ENCODE measurements around the gene BACH2.
A peak's percentile ranks its signal among the peaks of the same experiment; 100 is the strongest.

The BACH2 gene

DNA sequence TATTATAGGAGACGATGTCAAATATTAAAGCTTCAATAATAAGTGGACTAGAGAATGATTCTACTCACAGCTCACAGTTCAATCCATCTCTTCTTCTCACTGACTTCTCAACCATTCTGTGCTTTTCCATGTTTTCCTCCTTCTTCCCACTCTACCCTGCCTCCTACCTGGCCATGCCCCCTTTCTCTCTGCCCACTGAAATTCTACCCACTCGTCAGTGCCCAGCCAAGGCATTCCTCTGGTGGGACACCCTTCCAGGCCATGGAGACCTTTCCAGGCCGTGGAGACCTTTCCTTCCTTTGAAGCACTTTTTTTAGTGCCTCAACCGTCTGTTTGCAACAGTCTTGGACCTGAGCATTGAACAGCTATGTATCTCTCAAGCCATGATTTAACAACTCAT, 18.5 kb downstream of the BACH2 start:
- DNase-seq (ENCODE audit: low read depth, low spot score): no peak

DNA sequence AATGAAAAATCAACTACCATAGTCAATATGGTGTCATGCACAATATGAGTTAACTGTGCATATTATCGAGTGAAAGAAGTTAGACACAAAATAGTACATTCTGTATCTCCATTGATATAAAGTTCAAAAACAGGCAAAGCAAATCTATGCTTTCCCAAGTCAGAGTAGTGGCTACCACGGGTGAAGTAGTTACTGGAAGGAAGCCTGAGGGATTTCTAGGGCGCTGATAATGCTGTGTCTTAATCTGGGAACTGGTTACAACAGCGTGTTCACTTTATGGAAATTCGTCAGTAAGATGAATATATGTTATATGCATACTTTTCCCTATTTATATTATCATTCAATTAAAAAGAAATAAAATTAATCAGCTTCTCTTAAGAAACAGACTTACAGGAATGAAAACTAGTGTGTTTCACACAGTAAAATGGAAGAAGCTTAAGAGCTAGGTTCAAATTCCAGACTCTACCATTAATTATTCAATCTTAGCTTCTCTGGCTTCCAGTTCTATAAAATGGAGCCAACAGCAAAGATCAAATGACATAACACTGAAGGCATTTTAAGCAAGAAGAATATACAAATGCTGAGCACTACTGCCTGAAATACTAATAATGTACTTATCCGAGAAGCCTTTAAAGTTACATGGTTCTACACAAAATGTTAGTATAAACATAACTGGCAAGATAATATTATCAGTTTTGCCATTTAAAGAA, 19.2 kb downstream of the BACH2 start:
- no peak for DNase-seq (ENCODE audit: low read depth, low spot score)

DNA sequence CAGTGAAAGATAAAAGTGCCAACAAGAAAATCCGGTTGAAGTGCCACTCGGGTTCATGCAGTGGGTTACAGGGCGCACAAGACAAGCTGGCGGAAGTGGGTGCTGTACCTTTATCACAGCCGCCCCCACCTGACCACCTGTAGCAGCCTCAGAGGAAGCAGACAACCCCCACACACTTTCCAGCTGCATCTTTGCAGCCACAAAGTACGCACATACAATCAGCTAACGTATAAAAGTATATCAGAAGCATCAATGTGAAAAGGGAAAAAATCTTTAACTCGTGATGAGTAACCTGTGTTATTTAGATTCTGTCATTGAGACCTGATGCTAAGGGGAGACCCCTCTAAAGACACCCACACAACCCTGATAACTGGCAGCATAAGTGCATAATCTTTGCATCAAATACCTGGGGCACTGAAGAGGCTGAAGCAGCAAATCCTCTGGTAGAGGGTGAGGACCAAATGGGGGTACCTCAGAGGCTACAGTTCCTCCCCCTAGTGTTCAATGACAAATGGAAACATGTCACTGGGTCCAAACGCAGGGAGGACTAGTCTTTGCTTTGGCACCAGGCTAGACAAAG, 22.1 kb downstream of the BACH2 start:
- DNase-seq (ENCODE audit: low read depth, low spot score): peak; percentile 87

DNA sequence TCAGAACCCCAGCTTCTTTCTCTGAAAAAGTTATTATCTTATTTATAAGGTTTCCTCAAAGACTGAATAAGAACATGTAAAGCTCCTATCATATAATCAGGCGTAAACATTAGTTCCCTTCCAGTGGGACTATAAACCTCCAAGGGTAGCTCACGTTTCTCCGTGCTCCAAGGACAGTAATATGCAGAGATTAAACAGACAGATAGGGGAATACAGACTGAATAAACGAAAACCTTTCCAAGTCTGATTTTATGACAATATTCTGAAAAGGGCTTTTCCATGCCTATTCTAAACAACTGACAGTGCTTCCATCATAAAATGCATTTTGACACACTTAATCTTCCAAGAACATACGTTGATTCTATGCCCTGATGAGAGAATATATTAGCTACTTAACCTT, 22.8 kb downstream of the BACH2 start:
- no peak for DNase-seq (ENCODE audit: low read depth, low spot score)

DNA sequence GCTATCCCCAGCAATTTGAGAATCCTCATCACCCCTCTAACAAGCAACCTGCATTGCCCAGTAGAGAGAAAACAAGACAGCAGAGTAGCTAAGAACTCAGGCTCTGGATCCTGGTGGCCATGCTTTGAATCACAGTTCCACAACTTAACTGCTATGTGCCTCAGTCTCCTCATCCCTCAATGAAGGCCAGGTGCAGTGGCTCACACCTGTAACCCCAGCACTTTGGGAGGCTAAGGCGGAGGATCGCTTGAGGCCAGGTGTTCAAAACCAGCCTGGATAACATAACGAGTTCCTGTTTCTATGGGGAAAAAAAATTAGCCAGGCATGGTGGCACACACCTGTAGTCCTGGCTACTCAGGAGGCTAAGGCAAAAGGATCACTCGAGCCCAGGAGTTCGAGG, 23.7 kb downstream of the BACH2 start:
- no peak for DNase-seq (ENCODE audit: low read depth, low spot score)

DNA sequence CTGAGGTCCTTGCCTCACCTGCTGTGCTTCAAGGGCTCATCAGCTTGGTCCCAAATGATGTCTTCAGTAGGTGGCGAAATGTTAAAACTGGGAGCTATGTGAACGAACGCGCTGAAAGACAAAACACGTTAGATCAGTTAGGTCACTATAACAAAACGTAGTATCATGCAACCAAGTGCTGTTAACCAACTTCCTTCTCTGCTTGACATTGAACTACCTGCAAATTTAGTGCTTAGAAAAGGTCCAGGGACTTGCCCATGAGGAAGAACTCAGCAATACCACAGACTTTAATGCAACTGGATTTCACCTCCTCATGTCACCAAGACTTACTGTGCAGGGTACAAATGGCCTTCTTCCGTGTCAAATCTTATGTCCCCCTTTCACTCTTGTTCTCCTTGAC, 24.8 kb downstream of the BACH2 start:
- DNase-seq (ENCODE audit: low read depth, low spot score): no peak

DNA sequence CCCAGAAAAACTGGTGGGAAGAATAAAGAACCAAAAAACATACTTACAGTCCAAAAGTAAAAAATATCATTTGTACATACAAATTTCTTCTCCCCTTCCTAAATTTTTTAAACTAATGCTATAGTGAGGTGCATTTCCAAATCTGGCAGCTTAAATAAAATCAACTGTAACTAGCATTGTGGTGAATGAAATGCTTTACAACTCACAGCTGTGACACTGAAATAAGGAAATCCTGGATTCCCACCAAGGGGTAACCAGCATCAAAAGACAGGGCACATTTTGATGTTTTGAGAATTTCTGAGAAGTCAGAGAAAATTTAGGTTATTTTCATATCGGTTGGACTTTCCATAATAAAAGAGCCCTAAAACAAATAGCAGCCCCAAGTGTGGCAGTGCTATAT, 27.3 kb downstream of the BACH2 start:
- no peak for DNase-seq (ENCODE audit: low read depth, low spot score)

DNA sequence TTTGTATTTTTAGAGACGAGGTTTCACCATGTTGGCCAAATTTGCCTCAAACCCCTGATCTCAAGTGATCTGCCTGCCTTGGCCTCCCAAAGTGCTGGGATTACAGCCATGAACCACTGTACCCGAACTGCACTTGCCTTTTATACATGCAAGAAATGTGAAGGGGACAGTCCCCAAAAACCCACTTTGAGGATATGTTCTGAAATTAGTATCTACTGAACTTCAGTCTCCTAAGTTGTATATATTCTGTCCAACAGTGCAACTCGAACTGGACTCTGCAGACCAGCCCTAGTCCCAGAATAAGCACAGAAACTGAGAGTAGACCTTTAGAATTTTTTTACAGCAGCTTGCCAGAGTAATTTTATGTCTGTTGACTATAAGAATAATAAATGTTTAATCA, 28.5 kb downstream of the BACH2 start:
- DNase-seq (ENCODE audit: low read depth, low spot score): no peak

DNA sequence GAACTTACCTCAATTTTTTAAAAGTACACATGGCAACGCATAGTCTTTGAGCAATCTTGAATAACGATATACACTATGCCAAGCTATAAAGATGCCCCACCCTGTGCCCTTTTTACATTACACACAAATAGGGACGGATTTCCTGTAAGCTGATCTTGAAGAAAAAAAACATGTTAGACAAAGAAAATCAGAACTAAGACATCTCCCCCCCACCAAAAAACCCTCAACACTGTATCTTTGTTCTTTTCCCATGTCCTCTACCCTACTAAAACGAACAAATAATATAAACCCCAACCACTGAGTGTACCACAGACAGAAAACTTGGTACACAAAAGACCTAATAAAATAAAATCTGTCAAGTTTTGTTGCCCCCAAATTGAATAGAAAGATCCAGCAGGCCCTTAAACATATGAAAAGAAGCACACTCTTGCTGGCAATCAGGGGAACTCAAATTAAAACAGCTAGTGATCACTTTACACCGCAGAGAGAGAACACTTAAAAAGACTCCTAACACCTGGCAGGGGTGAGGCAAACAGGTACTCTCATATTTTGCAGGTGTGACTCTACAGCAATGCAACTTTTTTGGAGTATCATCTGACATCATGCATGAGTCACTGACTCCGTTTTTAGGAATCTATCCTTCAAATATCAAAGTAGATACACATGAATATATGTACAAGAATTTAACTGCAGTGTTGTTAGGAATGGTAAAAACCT, 29.6 kb downstream of the BACH2 start:
- no peak for DNase-seq (ENCODE audit: low read depth, low spot score)

DNA sequence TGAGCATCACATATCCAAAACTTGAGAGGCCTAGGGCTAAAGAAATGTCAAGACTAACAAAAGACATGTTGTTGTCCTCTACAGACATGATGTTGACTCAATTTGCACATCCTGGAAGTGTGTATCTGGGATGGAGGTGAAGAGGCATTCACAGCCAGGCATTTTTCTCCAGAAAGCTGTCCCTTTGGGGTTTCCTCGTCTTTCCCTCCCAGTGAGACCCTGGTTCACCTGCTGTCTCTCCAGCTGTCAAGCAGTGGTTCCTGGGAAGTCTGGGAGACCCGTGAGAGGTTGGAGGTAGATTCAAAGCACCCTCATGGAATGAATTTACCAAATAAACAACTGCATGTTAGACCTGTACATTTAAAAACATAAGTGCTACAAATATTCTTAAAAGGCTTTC, 32.1 kb downstream of the BACH2 start:
- DNase-seq (ENCODE audit: low read depth, low spot score): no peak

DNA sequence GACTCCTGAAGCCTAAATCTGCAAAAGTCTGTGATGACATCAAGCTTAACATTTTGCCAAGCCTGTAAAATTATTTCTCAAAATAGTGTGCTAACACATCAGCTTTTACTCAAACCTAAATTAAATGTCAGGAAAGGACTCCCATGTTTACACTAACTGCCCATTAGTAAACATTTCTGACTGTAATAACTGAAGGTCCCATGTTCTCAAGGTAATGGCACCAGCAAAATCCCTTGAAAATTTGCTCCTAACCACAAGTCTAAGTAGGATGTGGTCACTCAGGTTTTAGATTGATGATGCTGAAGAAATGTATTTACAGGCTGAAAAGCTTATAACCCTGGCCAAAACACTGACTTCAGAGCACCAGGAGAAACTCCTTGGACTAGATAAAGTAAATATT, 33.0 kb downstream of the BACH2 start:
- DNase-seq (ENCODE audit: low read depth, low spot score): no peak

DNA sequence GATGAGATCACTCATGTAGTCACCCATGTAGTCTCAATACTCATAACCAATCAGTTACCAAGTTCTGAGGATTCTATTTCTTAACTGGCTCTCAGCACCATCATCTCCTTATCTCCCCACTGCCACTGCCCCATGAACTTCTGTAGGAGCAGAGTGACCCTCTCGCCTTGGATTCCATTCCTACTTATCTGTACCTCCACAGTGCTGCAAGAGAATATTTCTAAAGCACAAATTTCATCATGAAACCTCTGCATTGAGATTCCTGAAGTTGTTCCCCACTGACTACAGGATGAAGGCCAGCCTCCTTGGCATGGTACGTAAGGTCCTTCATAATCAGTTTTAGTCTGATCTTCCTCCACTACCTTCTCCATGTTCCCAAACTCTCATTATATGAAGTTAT, 34.8 kb downstream of the BACH2 start:
- DNase-seq (ENCODE audit: low read depth, low spot score): no peak

DNA sequence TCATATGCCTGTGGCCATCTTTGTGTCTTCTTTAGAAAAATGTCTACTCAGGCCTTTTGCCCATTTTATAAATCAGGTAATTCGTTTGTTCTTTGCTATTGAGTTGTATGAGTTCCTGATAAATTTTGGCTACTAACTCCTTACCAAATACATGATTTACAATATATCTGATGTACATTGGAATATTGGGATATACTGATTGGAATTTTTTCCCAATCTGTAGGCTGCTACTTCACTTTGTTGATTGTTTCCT, 39.2 kb downstream of the BACH2 start:
- DNase-seq (ENCODE audit: low read depth, low spot score): no peak

DNA sequence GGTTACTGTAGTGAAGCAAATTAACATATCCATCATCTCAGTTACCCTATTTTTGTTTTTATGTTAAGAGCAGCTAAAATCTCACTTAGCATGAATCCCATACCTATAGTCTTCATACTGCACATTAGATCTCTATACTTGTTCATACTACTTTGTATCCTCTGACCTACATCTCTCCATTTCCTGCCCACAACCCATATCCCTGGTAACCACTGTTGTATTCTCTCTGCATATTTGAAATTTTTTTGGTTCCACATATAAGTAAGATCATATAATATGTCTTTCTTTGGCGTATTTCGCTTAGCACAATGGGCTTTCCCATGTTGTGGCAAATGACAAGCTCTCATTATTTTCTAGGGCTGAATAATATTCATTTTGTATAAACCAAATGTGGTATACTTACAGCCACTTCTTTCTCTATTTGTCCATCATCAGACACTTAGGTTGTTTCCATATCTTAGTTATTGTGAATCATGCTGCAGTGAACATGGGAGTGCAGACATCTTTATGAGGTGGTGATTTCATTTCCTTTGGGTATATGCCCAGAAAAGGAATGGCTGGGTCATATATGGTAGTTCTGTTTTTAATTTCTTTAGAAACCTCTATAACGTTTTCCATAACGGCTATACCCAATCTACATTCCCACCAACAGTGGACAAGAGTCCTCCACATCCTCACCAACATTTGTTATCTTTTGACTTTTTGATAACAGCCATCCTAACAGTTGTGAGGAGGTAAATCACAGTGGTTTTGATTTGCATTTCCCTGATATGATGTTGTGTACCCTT, 39.8 kb downstream of the BACH2 start:
- no peak for DNase-seq (ENCODE audit: low read depth, low spot score)

DNA sequence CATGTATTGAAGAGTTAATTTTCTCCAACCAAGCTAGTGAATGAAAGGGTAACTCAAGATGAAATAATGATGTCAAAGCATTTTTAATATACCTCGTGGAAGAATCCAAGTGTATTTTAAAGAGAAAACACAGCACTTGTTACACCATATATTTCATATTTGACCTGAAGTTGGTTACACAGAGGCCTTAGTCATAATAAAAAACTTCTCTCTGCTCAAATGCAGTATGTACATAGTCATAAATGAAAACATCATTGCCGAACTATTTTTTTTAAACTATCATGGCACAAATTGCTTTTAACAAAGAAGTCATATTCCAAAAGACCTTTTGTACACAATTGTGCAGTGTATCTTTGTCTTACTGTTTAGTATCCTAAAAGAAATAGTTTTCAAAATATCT, 43.0 kb downstream of the BACH2 start:
- no peak for DNase-seq (ENCODE audit: low read depth, low spot score)

DNA sequence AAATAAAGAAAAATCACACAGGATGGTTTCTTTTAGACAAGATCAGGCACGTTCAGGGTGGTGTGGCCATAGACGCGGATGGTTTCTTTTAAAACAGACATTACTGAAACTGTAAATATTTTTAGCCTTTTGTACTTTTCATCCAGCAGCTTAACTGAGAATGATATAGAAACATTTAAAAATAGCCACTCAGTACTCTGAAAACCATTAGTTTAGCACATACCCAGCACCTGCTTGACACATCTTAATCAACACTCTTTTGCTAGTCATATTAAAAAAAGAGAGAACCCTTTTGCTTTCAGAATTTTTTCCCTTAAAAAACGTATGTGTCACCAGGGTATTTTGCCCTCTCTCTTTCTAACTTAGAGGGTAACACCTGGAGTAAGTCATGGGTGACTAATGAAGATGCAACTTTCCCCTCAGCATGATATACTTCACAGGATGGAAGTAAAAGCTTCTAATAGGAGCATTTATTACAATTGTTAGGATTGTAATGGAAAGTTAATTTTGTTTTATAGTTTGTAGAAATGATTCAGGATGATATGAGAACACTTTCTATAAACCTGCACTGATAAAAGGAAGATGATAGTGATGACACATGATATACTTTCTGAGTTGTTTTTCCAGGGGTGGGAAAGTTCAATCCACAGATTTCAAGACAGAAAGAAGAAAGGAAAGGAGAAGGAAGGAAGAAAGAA, 45.2 kb downstream of the BACH2 start:
- DNase-seq (ENCODE audit: low read depth, low spot score): no peak

DNA sequence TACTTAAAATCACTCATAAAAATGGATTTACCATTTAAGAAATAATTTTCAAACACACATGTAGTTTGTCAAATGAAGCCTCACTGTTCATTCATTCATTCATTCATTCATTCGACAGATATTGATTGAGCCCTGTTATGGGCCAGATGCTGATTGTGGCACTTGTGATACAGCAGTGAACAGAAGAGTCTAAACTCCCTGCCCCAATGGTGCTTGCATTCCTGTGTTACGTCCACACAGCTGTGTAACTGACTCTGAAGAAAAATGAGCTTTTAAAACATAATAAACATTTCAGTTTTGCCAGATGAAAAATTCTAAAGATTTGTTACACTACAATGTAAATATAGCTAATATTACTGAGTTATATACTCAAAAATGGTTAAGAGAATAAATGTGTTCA, 46.2 kb downstream of the BACH2 start:
- DNase-seq (ENCODE audit: low read depth, low spot score): no peak

DNA sequence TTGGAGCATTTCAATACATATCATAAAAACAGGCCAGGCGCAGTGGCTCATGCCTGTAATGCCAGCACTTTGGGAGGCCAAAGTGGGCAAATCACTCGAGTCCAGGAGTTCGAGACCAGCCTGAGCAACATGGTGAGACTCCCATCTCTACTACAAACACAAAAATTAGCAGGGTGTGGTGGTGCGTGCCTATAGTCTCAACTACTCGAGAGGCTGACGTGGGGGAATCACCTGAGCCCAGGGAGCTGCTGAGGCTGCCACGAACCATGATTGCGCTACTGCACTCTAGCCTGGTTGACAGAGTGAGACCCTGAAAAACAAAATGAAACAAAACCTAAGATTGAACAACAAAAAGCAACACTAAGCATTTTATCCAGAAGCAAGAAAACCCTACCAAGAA, 47.2 kb downstream of the BACH2 start:
- peak; percentile 60 for DNase-seq (ENCODE audit: low read depth, low spot score)

DNA sequence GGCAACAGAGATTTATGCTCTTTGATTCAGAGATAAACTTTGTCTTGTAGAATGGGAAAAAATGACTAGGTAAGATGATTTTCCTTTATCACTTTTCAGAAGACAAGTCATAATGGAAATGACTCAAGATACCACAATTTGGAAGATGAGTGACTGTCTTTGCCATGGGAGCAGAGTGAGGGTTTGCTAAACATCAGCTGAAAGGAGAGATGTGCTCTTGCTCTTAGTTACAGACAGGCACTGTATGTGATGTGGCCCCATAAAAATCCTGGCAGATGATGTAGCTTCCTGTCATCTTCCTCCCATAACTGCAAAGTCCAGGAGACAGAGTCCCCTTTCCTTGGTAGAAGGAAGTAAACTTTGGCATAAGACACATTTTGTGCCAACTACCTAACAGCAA, 47.6 kb downstream of the BACH2 start:
- DNase-seq (ENCODE audit: low read depth, low spot score): no peak

DNA sequence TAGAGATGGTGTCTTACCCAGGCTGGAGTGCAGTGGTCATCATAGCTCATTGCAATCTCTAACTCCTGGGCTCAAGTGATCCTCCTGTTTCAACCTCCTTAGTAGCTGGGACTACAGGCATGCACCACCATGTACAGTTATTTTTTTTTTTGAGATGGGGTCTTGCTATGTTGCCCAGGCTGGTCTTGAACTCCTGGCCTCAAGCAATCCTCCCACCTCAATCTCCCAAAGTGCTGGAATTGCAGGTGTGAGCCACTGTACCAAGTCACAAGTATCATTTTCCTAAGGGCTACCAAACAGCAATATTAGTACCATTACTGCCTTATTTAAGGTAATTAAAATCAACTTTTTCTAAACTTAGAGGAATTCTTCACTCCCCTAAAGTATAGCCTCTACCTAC, 49.4 kb downstream of the BACH2 start:
- no peak for DNase-seq (ENCODE audit: low read depth, low spot score)

DNA sequence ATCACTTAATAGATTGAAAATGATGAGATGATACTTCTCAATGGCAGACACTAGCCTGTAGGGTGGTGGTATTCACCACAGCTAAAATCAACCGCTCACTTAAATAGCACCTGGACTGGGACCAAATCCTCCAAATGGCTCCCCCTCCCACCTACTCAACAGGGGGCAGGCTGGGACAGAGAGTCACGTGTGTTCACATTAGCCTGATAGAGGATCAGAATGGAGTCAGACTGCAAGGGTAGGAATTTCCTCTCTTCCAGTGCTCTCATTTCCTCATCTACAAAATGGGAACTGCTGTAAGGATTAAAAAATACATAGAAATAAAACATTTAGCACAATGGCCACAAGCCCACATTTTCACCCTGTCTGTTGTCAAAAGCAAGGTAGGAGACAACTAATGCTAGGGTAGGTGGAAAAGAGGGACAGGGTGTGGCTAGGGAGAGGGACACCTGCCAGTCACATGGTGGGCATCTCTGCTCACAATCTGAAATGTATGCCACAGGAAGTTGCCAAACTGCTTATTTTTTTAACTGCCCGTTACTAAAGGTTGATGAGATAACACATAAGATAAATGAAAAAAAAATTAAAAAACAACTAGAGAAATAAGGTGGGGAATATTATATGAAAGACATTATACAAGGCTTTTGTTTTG, 55.3 kb downstream of the BACH2 start:
- DNase-seq (ENCODE audit: low read depth, low spot score): no peak

Measured in activated naive CD8-positive, alpha-beta T cell treated with anti-CD3 and anti-CD28 coated beads, Interleukin-2, amount 50 U/mL, for 16 hours (primary cell).